ENCODE measurements around the gene TPSAB1.

TPSAB1 gene

GRCh38 chr16:1210461-1210860, 30.0 kb upstream of the TPSAB1 start:
- DNase-seq (ENCODE audit: low spot score): no peak

DNA sequence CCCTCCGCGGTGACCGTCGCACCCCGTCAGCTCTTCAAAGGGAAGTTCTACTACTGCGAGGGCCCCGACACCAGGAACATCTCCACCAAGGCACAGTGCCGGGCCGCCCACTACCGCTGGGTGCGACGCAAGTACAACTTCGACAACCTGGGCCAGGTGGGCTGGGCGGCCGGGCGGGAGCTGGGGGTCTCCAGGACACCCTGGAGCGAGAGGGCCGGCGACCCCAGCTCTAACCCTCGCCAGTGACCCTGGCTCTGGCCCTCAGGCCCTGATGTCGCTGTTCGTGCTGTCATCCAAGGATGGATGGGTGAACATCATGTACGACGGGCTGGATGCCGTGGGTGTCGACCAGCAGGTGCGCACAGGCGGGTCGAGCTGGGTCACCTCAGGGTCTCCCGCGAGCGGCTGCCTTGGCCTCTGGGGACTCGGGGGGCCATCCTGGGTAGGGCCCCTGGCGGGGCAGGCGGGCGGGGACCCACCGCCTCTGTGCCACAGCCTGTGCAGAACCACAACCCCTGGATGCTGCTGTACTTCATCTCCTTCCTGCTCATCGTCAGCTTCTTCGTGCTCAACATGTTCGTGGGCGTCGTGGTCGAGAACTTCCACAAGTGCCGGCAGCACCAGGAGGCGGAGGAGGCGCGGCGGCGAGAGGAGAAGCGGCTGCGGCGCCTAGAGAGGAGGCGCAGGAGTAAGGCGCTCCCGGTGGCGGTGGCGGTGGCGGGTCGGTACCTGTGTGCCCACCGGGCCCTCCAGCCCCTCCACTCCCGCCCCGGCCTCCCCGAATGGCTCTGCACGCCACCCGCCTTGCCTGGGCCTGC, 28.8 kb upstream of the TPSAB1 start:
- no peak for DNase-seq (ENCODE audit: low spot score)

DNA sequence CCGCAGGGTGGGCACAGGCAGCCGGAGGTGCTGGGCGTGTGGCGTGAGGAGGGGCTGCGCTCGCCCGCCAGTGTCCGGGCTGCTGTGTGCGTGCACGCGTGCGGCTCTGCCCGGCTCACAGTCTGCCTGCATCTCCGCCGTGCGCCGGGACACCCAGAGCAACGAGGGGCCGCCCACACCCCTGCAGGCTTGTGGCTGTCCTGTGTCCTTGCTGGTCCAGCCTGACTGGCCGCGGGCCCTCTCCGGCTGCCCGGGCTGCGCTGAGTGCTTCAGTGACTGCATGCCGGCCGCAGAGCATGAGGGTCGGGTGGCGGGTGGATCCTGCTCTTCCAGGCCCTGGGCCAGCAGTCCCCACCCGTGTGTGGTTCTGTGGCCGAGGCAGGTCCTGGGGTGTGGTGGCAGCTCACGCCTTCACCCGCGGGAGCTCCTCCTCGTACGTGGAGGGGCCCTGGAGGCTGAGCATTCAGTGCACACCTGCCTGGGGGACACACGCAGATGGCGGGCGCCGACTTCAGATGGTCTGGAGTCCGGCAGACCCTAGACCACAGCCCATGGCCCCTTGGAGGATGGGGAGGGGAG, 27.8 kb upstream of the TPSAB1 start:
- DNase-seq (ENCODE audit: low spot score): no peak

GRCh38 chr16:1213231-1213630, 27.3 kb upstream of the TPSAB1 start:
- DNase-seq (ENCODE audit: low spot score): no peak

- DNase-seq (ENCODE audit: low spot score): no peak
Measured at GRCh38 chr16:1213796-1214372, 26.6 kb upstream of the TPSAB1 start.

GRCh38 chr16:1214719-1215118, 25.8 kb upstream of the TPSAB1 start:
- no peak for DNase-seq (ENCODE audit: low spot score)

- no peak for DNase-seq (ENCODE audit: low spot score)
Measured at GRCh38 chr16:1215574-1216295, 24.8 kb upstream of the TPSAB1 start.

DNA sequence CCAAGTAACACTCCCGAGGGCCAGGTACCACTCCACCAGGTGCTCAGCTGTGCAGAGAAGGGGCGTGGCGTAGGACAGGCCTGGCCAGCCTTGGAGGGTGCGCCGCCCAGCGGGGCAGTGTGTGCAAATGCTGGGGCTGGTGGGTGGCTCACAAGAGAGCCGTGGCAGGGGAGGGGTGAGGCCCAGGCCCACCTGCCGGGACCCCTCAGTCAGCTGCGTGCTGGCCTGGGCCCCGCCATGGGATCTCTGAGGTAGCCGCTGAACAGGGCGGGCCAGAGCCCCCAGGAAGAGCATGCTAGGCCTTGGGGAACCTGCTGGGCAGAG, 24.2 kb upstream of the TPSAB1 start:
- DNase-seq (ENCODE audit: low spot score): no peak

GRCh38 chr16:1216681-1217400, 23.7 kb upstream of the TPSAB1 start:
- DNase-seq (ENCODE audit: low spot score): no peak

GRCh38 chr16:1217526-1217925, 23.0 kb upstream of the TPSAB1 start:
- DNase-seq (ENCODE audit: low spot score): no peak

DNA sequence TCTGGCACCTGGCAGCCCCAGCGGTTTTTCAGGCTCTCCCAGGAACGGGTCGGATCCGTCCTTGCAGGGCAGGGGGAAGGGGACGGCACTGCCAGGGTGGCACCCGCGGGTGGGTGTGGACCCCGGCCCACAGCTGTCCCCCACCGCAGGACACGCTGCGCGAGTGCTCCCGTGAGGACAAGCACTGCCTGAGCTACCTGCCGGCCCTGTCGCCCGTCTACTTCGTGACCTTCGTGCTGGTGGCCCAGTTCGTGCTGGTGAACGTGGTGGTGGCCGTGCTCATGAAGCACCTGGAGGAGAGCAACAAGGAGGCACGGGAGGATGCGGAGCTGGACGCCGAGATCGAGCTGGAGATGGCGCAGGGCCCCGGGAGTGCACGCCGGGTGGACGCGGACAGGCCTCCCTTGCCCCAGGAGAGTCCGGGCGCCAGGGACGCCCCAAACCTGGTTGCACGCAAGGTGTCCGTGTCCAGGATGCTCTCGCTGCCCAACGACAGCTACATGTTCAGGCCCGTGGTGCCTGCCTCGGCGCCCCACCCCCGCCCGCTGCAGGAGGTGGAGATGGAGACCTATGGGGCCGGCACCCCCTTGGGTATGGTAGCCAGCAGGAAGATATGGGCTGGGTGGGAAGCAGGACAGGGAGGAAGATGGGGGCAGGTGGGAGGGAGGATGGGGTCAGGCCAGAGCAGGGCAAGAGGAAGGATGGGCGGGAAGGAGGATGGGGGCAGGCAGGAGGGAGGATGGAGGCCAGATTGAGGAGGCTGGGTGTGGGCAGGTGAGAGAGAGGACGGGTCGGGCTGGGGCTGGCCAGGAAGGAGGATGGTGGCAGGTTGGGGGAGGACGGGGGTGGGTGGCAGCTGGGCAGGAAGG, 22.2 kb upstream of the TPSAB1 start:
- DNase-seq (ENCODE audit: low spot score): no peak

GRCh38 chr16:1218930-1219611, 21.4 kb upstream of the TPSAB1 start:
- DNase-seq (ENCODE audit: low spot score): no peak

DNA sequence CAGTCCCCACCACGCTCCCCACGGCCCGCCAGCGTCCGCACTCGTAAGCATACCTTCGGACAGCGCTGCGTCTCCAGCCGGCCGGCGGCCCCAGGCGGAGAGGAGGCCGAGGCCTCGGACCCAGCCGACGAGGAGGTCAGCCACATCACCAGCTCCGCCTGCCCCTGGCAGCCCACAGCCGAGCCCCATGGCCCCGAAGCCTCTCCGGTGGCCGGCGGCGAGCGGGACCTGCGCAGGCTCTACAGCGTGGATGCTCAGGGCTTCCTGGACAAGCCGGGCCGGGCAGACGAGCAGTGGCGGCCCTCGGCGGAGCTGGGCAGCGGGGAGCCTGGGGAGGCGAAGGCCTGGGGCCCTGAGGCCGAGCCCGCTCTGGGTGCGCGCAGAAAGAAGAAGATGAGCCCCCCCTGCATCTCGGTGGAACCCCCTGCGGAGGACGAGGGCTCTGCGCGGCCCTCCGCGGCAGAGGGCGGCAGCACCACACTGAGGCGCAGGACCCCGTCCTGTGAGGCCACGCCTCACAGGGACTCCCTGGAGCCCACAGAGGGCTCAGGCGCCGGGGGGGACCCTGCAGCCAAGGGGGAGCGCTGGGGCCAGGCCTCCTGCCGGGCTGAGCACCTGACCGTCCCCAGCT, 20.3 kb upstream of the TPSAB1 start:
- no peak for DNase-seq (ENCODE audit: low spot score)

- DNase-seq (ENCODE audit: low spot score): no peak
Measured at GRCh38 chr16:1220841-1221627, 19.5 kb upstream of the TPSAB1 start.

DNA sequence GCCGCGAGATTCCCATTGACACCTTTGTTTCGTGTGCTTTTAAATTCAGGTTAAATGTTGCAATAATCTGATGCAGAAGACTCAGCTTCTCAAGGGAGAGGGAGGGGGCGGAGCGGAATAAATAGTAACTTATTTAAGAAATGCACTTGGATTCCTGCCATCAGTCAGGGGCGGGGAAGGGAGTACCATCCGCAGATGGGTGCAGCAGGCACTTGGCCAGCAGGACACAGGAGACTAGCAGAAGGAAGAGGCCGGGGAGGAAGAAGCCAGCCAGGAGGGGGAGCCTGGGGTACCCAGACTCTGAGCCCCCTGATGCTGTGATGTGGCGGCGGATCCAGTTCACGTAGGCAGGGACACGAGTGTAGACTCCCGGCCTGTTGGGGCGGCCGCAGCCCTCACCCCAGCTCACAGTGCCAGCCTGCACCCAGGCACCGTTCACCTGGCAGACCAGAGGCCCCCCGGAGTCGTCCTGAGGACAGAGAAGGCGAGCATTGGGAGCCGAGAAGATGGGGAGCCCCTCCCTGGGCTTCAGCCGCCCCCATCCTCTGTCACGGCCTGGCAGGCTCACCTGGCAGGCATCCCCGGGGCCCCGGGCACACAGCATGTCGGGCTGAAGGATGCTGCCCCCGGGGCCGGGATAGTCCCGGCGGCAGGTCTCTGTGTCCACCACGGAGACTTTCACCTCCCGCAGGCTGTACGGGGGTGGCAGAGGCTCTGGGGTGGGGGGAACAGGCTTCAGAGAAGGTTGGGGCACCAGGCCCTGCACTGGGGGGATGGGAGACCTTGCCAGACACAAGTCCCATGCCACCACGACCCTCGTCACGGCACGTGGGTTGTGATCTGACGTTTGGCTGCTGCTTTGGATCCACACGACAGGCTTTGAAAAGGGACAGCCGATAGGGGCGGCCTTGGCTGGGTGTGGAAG, 18.6 kb upstream of the TPSAB1 start:
- DNase-seq (ENCODE audit: low spot score): no peak

GRCh38 chr16:1222553-1223354, 17.8 kb upstream of the TPSAB1 start:
- DNase-seq (ENCODE audit: low spot score): no peak
